Measurements from ENCODE around the gene MMEL1. TPM values are rescaled to one million over a fixed set of nuclear protein-coding genes. Genes with fewer than 3 reads are reported as not detected.

MMEL1 gene
- polyA plus RNA-seq, 2 of the 4 experiments (the other 2 are of a cell fraction) = not detected

DNA sequence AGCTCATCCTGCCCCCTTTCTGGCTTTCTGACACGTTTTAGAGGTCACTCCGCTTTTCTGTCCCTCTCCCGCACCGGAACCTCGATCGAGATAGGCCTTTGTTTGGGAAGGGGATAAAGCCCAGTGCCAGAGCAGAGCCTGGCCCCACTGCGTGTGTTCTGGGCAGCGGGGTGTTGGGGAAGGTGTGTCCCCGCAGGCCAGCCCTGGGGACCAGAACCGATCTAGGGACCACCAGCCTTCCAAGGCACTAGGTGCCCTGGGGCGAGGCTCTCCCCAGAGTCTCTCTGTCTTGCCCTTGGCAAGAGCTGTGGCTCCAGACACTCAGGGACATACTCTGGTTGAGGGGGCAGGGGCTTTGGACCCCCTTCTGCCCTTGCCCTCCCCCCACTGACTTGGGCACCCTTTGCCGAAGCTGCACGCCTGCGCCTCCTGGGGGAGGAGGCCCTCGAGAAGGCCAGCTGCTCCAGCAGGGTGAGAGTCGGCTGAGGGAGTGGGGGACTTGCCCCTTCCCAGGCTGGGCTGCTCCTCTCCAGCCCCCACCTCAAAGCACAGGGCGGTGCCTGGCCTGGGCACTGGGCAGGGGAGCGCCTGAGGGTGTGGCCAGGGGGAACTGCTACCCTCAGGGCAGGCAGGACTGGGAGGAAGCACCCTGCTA, 29.8 kb downstream of the MMEL1 start:
- H3K4me3 ChIP-seq = no peak overlapping the region
- no peak overlapping the region for H3K27ac ChIP-seq
- TF ChIP-seq MAZ (IDR thresholded peaks at IDR 0.05; ENCODE audit: borderline replicate concordance, low read depth, low read length) (no peak), EHMT2 (IDR thresholded peaks at IDR 0.05; ENCODE audit: low read depth) (no peak), CBX8 (IDR thresholded peaks at IDR 0.05) (no peak), PHF8 (IDR thresholded peaks at IDR 0.05; ENCODE audit: borderline replicate concordance, low read depth) (no peak), JUNB (IDR thresholded peaks at IDR 0.05) (no peak), RNF2 (IDR thresholded peaks at IDR 0.05; ENCODE audit: borderline replicate concordance, low read depth) (no peak)
- H3K4me1 ChIP-seq = no peaks in the 10 kb centered on the region
- no peak for ATAC-seq
- FAIRE-seq = no peak
- 50% methylated on average over 11 of the region's 18 CpGs for WGBS (ENCODE audit: missing lambda C conversion rate)
- DNase-seq (ENCODE audit: low read depth in 1 of 2, low spot score in 1 of 2) = no peak
- POLR2A ChIA-PET = no interaction called here
- no peaks in the 10 kb centered on the region for H3K9me3 ChIP-seq
- CTCF ChIA-PET = no interaction called here
- no peak overlapping the region for H3K4me2 ChIP-seq

DNA sequence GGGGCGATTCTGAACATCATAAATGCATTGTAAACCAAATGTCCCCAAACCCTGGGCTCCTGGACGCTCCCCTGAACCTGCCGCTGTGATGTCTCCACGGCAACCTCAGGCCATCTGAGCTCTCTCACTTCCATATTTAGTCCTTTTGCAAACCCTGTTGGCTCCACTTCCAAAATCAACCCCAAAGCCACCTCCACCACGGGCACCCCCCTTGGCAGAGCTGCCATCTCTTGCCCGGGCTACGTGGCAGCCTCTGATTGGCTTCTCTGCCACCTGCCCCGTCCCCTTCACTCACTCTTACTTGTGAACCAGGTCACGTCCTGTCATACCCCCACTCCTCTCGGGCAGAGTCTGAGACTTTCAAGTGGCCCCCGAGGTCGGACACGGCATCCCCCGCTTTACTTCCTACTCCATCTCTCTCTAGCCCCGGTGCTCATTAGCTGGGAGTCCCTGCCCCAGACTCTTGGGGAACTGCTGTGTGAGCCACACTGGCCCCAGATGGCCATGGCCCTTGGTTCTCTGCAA, 30.4 kb downstream of the MMEL1 start:
- H3K4me1 ChIP-seq = no peaks in the 10 kb centered on the region
- ChIA-PET CTCF (no interaction called here), POLR2A (no interaction called here)
- no peak overlapping the region for H3K4me2 ChIP-seq
- TF ChIP-seq HOXB5 (CRISPR knock-in tag; IDR thresholded peaks at IDR 0.05) (no peak), RAD21 (conservative IDR thresholded peaks at IDR 0.05 in 1 of 2, IDR thresholded peaks at IDR 0.05 in 1 of 2) (no peak), NFE2L2 (conservative IDR thresholded peaks at IDR 0.05; ENCODE audit: low read length) (no peak), NR3C1 (IDR thresholded peaks at IDR 0.05) (no peak), JUNB (IDR thresholded peaks at IDR 0.05) (no peak), CBX8 (IDR thresholded peaks at IDR 0.05) (no peak), FOSB (CRISPR knock-in tag; IDR thresholded peaks at IDR 0.05) (no peak), KDM5A (IDR thresholded peaks at IDR 0.05) (no peak), KDM1A (IDR thresholded peaks at IDR 0.05; ENCODE audit: low read depth) (no peak), ZNF302 (CRISPR knock-in tag; IDR thresholded peaks at IDR 0.05) (no peak), RFX5 (IDR thresholded peaks at IDR 0.05) (no peak), CHD4 (IDR thresholded peaks at IDR 0.05; ENCODE audit: borderline replicate concordance) (no peak), EHF (CRISPR knock-in tag; IDR thresholded peaks at IDR 0.05) (no peak), ZSCAN20 (CRISPR knock-in tag; IDR thresholded peaks at IDR 0.05) (no peak), HOXB13 (CRISPR knock-in tag; IDR thresholded peaks at IDR 0.05; ENCODE audit: low read depth) (no peak), TFCP2L1 (CRISPR knock-in tag; IDR thresholded peaks at IDR 0.05) (no peak)
- TF ChIP-seq, protein P1, sequence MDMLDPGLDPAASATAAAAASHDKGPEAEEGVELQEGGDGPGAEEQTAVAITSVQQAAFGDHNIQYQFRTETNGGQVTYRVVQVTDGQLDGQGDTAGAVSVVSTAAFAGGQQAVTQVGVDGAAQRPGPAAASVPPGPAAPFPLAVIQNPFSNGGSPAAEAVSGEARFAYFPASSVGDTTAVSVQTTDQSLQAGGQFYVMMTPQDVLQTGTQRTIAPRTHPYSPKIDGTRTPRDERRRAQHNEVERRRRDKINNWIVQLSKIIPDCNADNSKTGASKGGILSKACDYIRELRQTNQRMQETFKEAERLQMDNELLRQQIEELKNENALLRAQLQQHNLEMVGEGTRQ (IDR thresholded peaks at IDR 0.05) = no peak
- TF ChIP-seq, protein P2, sequence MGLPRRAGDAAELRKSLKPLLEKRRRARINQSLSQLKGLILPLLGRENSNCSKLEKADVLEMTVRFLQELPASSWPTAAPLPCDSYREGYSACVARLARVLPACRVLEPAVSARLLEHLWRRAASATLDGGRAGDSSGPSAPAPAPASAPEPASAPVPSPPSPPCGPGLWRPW (IDR thresholded peaks at IDR 0.05) = no peak
- TF ChIP-seq, protein P3, sequence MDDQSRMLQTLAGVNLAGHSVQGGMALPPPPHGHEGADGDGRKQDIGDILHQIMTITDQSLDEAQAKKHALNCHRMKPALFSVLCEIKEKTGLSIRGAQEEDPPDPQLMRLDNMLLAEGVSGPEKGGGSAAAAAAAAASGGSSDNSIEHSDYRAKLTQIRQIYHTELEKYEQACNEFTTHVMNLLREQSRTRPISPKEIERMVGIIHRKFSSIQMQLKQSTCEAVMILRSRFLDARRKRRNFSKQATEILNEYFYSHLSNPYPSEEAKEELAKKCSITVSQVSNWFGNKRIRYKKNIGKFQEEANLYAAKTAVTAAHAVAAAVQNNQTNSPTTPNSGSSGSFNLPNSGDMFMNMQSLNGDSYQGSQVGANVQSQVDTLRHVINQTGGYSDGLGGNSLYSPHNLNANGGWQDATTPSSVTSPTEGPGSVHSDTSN (IDR thresholded peaks at IDR 0.05) = no peak
- TF ChIP-seq, protein P4, sequence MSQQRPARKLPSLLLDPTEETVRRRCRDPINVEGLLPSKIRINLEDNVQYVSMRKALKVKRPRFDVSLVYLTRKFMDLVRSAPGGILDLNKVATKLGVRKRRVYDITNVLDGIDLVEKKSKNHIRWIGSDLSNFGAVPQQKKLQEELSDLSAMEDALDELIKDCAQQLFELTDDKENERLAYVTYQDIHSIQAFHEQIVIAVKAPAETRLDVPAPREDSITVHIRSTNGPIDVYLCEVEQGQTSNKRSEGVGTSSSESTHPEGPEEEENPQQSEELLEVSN (IDR thresholded peaks at IDR 0.05; ENCODE audit: borderline replicate concordance, low read depth) = no peak
- FAIRE-seq = no peak
- no peak overlapping the region for H3K27ac ChIP-seq
- no peak for ATAC-seq
- DNase-seq (ENCODE audit: low read depth in 1 of 2, low spot score in 1 of 2) = no peak
- 37% methylated on average over 15 of the region's 15 CpGs for WGBS (ENCODE audit: missing lambda C conversion rate)
- H3K4me3 ChIP-seq = no peak overlapping the region
- no peaks in the 10 kb centered on the region for H3K9me3 ChIP-seq
